Caco-2 (cell line): Measurements from ENCODE around the gene OR1M1. TPM values are rescaled to one million over a fixed set of nuclear protein-coding genes. Genes with fewer than 3 reads are reported as not detected.

Experiments used
- BruUV-seq: library from RNA; stranded (reverse); fragments of 400-500 nt; replicated peaks from 2 replicates; lab custom pipeline; 2021; lab: Mats Ljungman, UMichigan
- CTCF ChIA-PET: fragments of 300-600 bp; sonication (Branson Sonifier 250); formaldehyde crosslinking; loops from one replicate; lab custom pipeline; 2022; ENCODE audit warnings: antibody characterized with exemption; lab: Charles Lee
- POLR2A ChIA-PET: fragments of 300-600 bp; sonication (Branson Sonifier 250); formaldehyde crosslinking; loops from one replicate; lab custom pipeline; 2022; ENCODE audit warnings: antibody characterized with exemption; lab: Charles Lee
- DNase-seq, 2 experiments: peaks; one replicate each; pipeline versions ENCODE4 v3.0.0 to v3.0.0-alpha.2; 2020 to 2022
- H3K27me3 ChIP-seq: replicated peaks from 2 replicates; pipeline ENCODE4 v1.6.0; 2011; ENCODE audit warnings: low read length; ENCODE audit not compliant: control insufficient read depth, insufficient read depth
- H3K36me3 ChIP-seq: 2 replicates; pipeline ENCODE4 v1.5.1; 2011; ENCODE audit warnings: low read length; ENCODE audit not compliant: control insufficient read depth, insufficient read depth
- H3K4me1 ChIP-seq: fragments of 250-450 bp; sonication (Bioruptor Pico); 2 replicates; pipeline ENCODE4 v1.5.1; 2020; ENCODE audit warnings: mild to moderate bottlenecking
- H3K4me3 ChIP-seq: 2 replicates; pipeline ENCODE4 v1.5.1; 2011; ENCODE audit warnings: low read depth, mild to moderate bottlenecking, control low read depth, low read length
- H3K9me3 ChIP-seq: fragments of 250-450 bp; sonication (Bioruptor Pico); 2 replicates; pipeline ENCODE4 v1.5.1; 2020; ENCODE audit warnings: mild to moderate bottlenecking, moderate library complexity
- H3K27ac Mint-ChIP-seq: one replicate; pipeline ENCODE4 v1.8.0; 2022; ENCODE audit warnings: mixed read lengths; ENCODE audit not compliant: unreplicated experiment
- H3K27me3 Mint-ChIP-seq: one replicate; pipeline ENCODE4 v1.8.0; 2022; ENCODE audit warnings: mixed read lengths; ENCODE audit not compliant: insufficient read depth, unreplicated experiment
- H3K36me3 Mint-ChIP-seq: one replicate; pipeline ENCODE4 v1.8.0; 2022; ENCODE audit warnings: mild to moderate bottlenecking, mixed read lengths; ENCODE audit not compliant: insufficient read depth, unreplicated experiment
- H3K4me1 Mint-ChIP-seq: one replicate; pipeline ENCODE4 v1.8.0; 2022; ENCODE audit warnings: low read depth, mixed read lengths; ENCODE audit not compliant: unreplicated experiment
- H3K4me3 Mint-ChIP-seq: one replicate; pipeline ENCODE4 v1.8.0; 2022; ENCODE audit warnings: mild to moderate bottlenecking, moderate library complexity, mixed read lengths; ENCODE audit not compliant: unreplicated experiment
- H3K9me3 Mint-ChIP-seq: one replicate; pipeline ENCODE4 v1.8.0; 2022; ENCODE audit warnings: mixed read lengths; ENCODE audit not compliant: unreplicated experiment
- intact Hi-C: fragments of 100-400 bp; cut with micrococcal nuclease; formaldehyde crosslinking; loops from one replicate; pipeline ENCODE4 v1.10.0; 2022; ENCODE audit not compliant: unreplicated experiment
- total RNA-seq: library from RNA; stranded (reverse); gene quantifications from 2 replicates; pipeline ENCODE4 v1.2.3, GENCODE V29; 2022
- TF ChIP-seq, protein P1 (sequence below), 2 experiments: fragments of 200-600 bp in 1 of 2; IDR thresholded peaks; 1 replicate in 1 of 2; 2 replicates in 1 of 2; pipeline versions ENCODE4 v1.5.1 to v1.8.0; 2011 to 2022; ENCODE audit warnings: antibody characterized with exemption in 1 of 2, control low read depth in 1 of 2, inconsistent platforms in 1 of 2, low read depth in 1 of 2, low read length in 1 of 2, mild to moderate bottlenecking in 1 of 2, moderate library complexity in 1 of 2; ENCODE audit not compliant: insufficient read depth in 1 of 2, severe bottlenecking in 1 of 2, unreplicated experiment in 1 of 2

Gene OR1M1
- total RNA-seq, 1 experiment from 2014 or later: not detected

DNA sequence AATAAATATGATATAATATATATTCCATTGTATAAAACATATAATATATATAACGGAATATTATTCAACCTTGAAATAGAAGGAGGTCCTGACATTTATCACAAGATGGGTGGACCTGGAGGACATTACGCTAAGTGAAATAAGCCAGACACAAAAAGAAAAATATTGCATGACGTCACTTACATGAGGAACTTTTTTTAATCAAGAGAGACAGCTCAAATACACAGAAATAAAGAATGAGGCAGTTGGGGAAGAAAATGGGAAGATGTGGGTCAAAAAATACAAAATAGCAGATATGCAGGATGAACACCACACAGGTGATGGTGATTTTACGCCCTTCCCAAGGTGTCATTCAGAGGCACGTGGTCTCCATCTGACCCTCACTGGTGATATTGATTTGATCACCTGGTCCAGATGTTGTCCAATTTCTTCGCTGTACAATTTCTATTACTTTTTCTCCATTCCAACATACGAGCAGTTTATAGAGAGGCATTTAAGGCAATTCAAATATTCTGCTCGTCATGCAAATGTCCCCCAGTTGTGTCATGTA lies 52.8 kb downstream of the OR1M1 start:
- POLR2A ChIA-PET: no interaction called here
- DNase-seq: no peak

GRCh38 chr19:9140159-9140874 lies 53.5 kb downstream of the OR1M1 start, which contains the start of gene ZNF317:
Gene ZNF317 (plus strand): TSS chr19:9140397. CDS start chr19:9156017, 15,620 bp downstream.
- intact Hi-C loops: no loop called here
- Histone ChIP-seq H3K9me3 (peaks cover 25% of the 10 kb centered on the region), H3K36me3 (no peaks in the 10 kb centered on the region; the same call in 1 of the 2 replicates), H3K4me1 (0 out of 2 replicates have a peak, but pooled peaks cover 7% of the 10 kb centered on the region), H3K27me3 (no peaks in the 10 kb centered on the region), H3K4me3 (peak within 1 kb of the TSS; percentile 91)
- Mint-ChIP-seq H3K27ac (peak within 1 kb of the TSS; percentile 100), H3K4me1 (peaks cover 6% of the 10 kb centered on the region), H3K9me3 (peaks cover 19% of the 10 kb centered on the region), H3K4me3 (peak within 1 kb of the TSS; percentile 100), H3K36me3 (peaks cover 42% of the 10 kb centered on the region), H3K27me3 (no peaks in the 10 kb centered on the region)
- no TSS peak for BruUV-seq
- CTCF ChIA-PET: no interaction called here
- peak; percentile 88 to 91 for DNase-seq
- POLR2A ChIA-PET: no interaction called here
- TF ChIP-seq, protein P1, sequence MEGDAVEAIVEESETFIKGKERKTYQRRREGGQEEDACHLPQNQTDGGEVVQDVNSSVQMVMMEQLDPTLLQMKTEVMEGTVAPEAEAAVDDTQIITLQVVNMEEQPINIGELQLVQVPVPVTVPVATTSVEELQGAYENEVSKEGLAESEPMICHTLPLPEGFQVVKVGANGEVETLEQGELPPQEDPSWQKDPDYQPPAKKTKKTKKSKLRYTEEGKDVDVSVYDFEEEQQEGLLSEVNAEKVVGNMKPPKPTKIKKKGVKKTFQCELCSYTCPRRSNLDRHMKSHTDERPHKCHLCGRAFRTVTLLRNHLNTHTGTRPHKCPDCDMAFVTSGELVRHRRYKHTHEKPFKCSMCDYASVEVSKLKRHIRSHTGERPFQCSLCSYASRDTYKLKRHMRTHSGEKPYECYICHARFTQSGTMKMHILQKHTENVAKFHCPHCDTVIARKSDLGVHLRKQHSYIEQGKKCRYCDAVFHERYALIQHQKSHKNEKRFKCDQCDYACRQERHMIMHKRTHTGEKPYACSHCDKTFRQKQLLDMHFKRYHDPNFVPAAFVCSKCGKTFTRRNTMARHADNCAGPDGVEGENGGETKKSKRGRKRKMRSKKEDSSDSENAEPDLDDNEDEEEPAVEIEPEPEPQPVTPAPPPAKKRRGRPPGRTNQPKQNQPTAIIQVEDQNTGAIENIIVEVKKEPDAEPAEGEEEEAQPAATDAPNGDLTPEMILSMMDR (IDR thresholded peaks at IDR 0.05; ENCODE audit: insufficient read depth in 1 of 2, low read depth in 1 of 2, low read length in 1 of 2, severe bottlenecking in 1 of 2, unreplicated experiment in 1 of 2): no peak

More for the DNA sequence above, 52.8 kb downstream of the OR1M1 start:
- Mint-ChIP-seq H3K4me3 (peak overlapping the region; percentile 100), H3K27me3 (no peaks in the 10 kb centered on the region), H3K27ac (peak overlapping the region; percentile 100), H3K9me3 (peaks cover 13% of the 10 kb centered on the region), H3K36me3 (peaks cover 36% of the 10 kb centered on the region), H3K4me1 (peaks cover 6% of the 10 kb centered on the region)
- BruUV-seq: no TSS peak
- Histone ChIP-seq H3K27me3 (no peaks in the 10 kb centered on the region), H3K4me1 (0 out of 2 replicates have a peak, but pooled peaks cover 7% of the 10 kb centered on the region), H3K36me3 (no peaks in the 10 kb centered on the region; the same call in 1 of the 2 replicates), H3K9me3 (peaks cover 19% of the 10 kb centered on the region), H3K4me3 (peak overlapping the region; percentile 91)
- intact Hi-C loops: loop anchor here (5.0 kb wide), 2 partner anchors 488 to 778 kb away; no protein-coding TSS in a partner anchor
- CTCF ChIA-PET: no interaction called here
- TF ChIP-seq, protein P1 (IDR thresholded peaks at IDR 0.05; ENCODE audit: insufficient read depth in 1 of 2, low read depth in 1 of 2, low read length in 1 of 2, severe bottlenecking in 1 of 2, unreplicated experiment in 1 of 2): no peak

GRCh38 chr19:9144920-9145319 lies 58.1 kb downstream of the OR1M1 start:
- Mint-ChIP-seq H3K9me3 (peaks cover 39% of the 10 kb centered on the region), H3K27ac (no peak overlapping the region), H3K27me3 (no peaks in the 10 kb centered on the region), H3K4me3 (no peak overlapping the region), H3K4me1 (peaks cover under 1% of the 10 kb centered on the region), H3K36me3 (peaks cover 77% of the 10 kb centered on the region)
- H3K36me3 ChIP-seq: peaks cover 1% of the 10 kb centered on the region
- BruUV-seq: no TSS peak
- ChIA-PET CTCF (no interaction called here), POLR2A (no interaction called here)
- H3K4me1 ChIP-seq: 0 out of 2 replicates have a peak, but pooled peaks cover 7% of the 10 kb centered on the region
- intact Hi-C loops: no loop called here
- H3K4me3 ChIP-seq: no peak overlapping the region
- TF ChIP-seq, protein P1 (IDR thresholded peaks at IDR 0.05; ENCODE audit: insufficient read depth in 1 of 2, low read depth in 1 of 2, low read length in 1 of 2, severe bottlenecking in 1 of 2, unreplicated experiment in 1 of 2): no peak
- no peaks in the 10 kb centered on the region for H3K27me3 ChIP-seq
- DNase-seq: no peak
- peaks cover 42% of the 10 kb centered on the region for H3K9me3 ChIP-seq
